Motor neuron (in vitro differentiated cells): ENCODE measurements around the gene B3GAT1. TPM values are rescaled to one million over a fixed set of nuclear protein-coding genes. Genes with fewer than 3 reads are reported as not detected.

Experiments
- ATAC-seq, 8 experiments: fragments of 200-7000 bp; cut with Tn5 transposase; replicated peaks in 6 of 8; 2 replicates each; pipeline ENCODE4 v1.8.0; 2021; ENCODE audit warnings: mild to moderate bottlenecking in 8 of 8, moderate library complexity in 8 of 8
- H3K27ac ChIP-seq, 2 donors: fragments of 250-450 bp; sonication (Bioruptor Pico); 2 replicates each; pipeline ENCODE4 v1.9.0; 2021; ENCODE audit warnings: antibody characterized with exemption in 2 of 2, mild to moderate bottlenecking in 2 of 2, moderate library complexity in 1 of 2
- H3K4me1 ChIP-seq, 2 donors: fragments of 250-450 bp; sonication (Bioruptor Pico); replicated peaks in 1 of 2; 2 replicates each; pipeline ENCODE4 v1.6.1; 2021; ENCODE audit warnings: antibody characterized with exemption in 2 of 2, mild to moderate bottlenecking in 2 of 2, moderate library complexity in 1 of 2
- H3K4me3 ChIP-seq, 5 donors: fragments of 250-450 bp; sonication (Bioruptor Pico); 2 replicates each; pipeline ENCODE4 v1.9.0; 2021; ENCODE audit warnings: antibody characterized with exemption in 5 of 5, mild to moderate bottlenecking in 5 of 5, moderate library complexity in 4 of 5
- WGBS, 10 experiments: fragments of 450-650 bp; shearing (Covaris generic); methylation state at CpG; one replicate each; pipeline ENCODE4 v1.0.0; 2022; 5-methylcytosine and 5-hydroxymethylcytosine counted together
- in situ Hi-C, 9 experiments: fragments of 400-800 bp; cut with MboI; loops; one replicate each; pipeline ENCODE4 v1.15.0; 2021; ENCODE audit warnings: low sequenced_read_pairs in 9 of 9, low pct_unique_long_range_greater_than_20kb in 2 of 9; ENCODE audit not compliant: unreplicated experiment in 9 of 9
- total RNA-seq, 8 experiments: library from RNA; unstranded; fragments of 300-600 nt; gene quantifications; 2 replicates each; pipeline versions ENCODE4 v1.2.3 to v1.2.4, GENCODE V29; 2022

The B3GAT1 gene
- total RNA-seq, 8 experiments from 2014 or later: 0.18 to 23.9 (median 17.6) TPM

DNA sequence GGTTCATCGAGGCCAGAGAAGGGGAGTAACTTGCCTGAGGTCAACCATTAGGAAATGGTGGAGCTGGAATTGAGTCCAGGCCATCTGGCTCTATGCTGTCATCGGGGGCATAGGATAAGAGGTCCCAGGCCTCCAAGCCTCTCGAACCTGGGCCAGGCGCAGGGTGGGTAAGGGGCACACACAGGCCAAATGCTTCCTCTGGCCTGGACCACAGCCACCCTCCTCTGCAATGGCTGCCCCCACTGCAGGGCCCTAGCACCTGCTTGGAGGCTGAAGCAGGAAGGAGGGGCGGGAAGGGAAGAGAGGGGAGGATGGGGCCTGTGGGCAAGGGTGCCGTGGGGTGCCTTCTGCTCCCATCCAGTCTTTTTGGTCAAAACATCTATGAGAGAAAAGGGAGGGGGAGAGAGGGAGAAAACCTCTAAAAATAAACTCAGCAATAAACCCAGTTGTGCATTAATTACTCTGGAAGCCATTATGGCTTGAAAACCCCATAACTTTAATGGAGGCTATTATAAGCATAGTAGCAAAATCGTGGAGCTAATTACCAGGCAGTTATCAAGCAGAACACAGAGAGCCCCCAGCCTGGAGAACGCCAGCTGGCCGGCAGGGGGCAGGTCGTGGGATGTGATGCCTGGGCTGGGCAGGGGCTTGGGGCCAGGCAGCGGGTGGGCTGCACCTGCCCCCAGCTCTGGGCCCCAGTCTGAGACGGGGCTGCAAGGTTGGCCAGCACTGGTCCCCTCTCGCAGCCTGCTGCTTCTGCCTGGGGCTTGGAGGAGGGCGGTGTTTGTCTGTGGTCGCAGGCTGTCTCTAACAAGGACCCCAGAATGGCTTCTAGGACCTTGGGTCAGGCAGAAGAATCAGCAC lies 21.1 kb downstream of the B3GAT1 start:
- in situ Hi-C loops: no loop called here
- H3K27ac ChIP-seq: no peak overlapping the region
- 0 to 90% (median 32%) methylated on average over 1 to 4 of the region's 15 CpGs; no CpG with 5 or more reads in 4 of the 10 experiments for WGBS, 10 experiments

DNA sequence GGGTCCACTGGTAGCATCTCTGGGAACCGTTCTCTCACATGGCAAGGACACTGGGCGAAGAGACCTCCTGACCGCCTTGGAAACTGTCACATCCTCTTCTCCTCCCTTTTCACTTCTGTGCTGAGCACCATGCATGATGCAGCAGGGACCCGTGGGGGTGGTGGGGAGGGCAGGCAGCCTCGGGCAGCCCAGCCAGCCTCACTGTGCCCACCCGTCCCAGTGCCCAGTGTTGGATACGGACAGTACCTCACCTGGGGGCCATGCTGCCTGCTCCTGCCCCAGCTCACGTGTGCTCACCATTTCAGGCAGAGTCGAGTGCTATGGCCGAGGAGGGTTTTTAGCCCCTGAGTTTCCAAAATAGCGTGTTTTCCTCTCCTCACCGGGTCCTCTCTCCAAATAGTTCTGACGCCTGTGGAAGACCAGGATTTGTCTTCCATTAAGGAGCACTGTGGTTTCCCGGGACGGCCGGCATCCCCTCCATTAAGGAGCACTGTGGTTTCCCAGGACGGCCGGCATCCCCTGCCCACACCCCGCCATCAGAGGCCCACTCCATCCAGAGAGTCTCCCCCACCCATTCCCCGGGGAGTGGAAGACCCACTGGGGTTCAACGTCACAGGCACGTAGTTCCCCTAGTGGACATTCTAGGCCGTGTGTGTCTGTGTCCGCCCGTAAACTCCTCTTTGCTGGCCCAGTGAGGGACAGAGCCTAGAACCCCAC lies 22.4 kb downstream of the B3GAT1 start:
- in situ Hi-C loops: no loop called here
- Histone ChIP-seq H3K4me3 (no peak overlapping the region), H3K4me1 (peaks cover 12 to 15% of the 10 kb centered on the region in 2 donors), H3K27ac (no peak overlapping the region)
- ATAC-seq: no peak
- 49 to 96% (median 60%) methylated on average over 1 to 9 of the region's 25 CpGs; no CpG with 5 or more reads in 7 of the 10 experiments for WGBS, 10 experiments

More for the DNA sequence above, 21.1 kb downstream of the B3GAT1 start:
- Histone ChIP-seq H3K4me3 (no peak overlapping the region), H3K4me1 (peaks cover 12 to 15% of the 10 kb centered on the region in 2 donors)
- peak in 2 of 8 experiments; percentile 13 to 15 for ATAC-seq

DNA sequence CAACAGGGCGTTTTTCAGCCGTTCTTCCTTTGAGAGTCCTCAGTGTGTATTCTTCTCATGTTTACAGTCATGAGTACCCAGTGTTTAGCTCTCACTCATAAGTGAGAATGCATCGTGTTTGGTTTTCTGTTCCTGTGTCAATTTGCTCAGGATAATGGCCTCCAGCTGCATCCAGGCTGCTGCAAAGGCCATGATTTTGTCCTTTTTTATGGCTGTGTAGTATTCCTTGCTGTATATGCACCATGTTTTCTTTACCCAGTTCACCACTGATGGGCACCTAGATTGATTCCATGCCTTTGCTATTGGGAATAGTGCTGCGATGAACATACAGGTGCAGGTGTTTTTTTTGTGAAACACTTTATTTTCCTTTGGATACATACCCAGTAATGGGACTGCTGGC lies 23.5 kb downstream of the B3GAT1 start:
- in situ Hi-C loops: no loop called here
- Histone ChIP-seq H3K4me3 (no peak overlapping the region), H3K27ac (no peak overlapping the region), H3K4me1 (peaks cover 2 to 10% of the 10 kb centered on the region in 2 donors)
- 6 to 100% (median 62%) methylated on average over 1 to 4 of the region's 4 CpGs; no CpG with 5 or more reads in 2 of the 10 experiments for WGBS, 10 experiments
- ATAC-seq: no peak

DNA sequence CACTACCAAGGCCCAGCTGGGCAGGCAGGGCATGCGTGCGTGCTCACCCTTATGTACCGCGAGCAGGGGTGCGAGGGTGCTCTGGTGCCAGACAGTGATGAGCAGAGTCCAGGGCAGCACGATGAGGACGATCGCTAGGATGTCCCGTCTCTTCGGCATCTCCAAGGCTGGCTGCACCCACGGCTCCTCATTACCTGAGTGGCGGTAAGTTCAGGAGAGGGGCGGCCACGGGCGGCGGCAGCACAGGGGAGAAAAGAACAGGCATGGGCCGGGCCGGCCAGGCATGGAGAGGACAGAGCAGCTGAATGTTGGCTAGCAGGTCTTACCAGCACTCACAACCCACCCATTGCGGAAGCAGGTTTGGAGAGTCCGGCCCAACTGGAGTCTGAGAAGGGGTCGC lies 24.5 kb downstream of the B3GAT1 start:
- ATAC-seq: no peak
- 80 to 100% (median 97%) methylated on average over 1 to 14 of the region's 21 CpGs; no CpG with 5 or more reads in 7 of the 10 experiments for WGBS, 10 experiments
- no peak overlapping the region for H3K27ac ChIP-seq

DNA sequence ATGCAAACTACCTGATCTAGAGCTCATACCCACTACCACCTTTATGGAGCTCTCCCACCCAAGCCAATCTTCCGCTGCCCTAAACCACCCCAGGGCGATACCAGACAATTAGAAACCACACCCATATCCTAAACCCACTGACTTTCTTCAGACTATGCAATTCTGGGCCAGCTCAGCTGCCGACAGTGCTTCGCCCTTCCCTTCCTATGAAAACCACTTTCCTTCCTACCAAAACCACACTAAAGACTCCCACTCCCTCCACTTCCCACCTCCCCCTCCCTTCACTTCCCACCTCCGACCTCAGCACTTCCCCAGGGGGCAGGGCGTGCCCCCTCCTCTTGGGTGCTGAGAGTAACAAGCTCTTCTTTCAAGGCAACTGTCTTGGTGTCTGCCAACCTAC lies 25.1 kb downstream of the B3GAT1 start:
- Histone ChIP-seq H3K4me1 (peaks cover 0 to 7% of the 10 kb centered on the region in 2 donors), H3K4me3 (no peak overlapping the region), H3K27ac (no peak overlapping the region)
- peak in 1 of 8 experiments; percentile 37 for ATAC-seq
- WGBS, 10 experiments: 11 to 100% (median 70%) methylated on average over 2 to 4 of the region's 6 CpGs; no CpG with 5 or more reads in 6 of the 10 experiments
- in situ Hi-C loops: no loop called here

More for the DNA sequence above, 24.5 kb downstream of the B3GAT1 start:
- in situ Hi-C loops: no loop called here
- Histone ChIP-seq H3K4me3 (no peak overlapping the region), H3K4me1 (peaks cover 0 to 7% of the 10 kb centered on the region in 2 donors)

DNA sequence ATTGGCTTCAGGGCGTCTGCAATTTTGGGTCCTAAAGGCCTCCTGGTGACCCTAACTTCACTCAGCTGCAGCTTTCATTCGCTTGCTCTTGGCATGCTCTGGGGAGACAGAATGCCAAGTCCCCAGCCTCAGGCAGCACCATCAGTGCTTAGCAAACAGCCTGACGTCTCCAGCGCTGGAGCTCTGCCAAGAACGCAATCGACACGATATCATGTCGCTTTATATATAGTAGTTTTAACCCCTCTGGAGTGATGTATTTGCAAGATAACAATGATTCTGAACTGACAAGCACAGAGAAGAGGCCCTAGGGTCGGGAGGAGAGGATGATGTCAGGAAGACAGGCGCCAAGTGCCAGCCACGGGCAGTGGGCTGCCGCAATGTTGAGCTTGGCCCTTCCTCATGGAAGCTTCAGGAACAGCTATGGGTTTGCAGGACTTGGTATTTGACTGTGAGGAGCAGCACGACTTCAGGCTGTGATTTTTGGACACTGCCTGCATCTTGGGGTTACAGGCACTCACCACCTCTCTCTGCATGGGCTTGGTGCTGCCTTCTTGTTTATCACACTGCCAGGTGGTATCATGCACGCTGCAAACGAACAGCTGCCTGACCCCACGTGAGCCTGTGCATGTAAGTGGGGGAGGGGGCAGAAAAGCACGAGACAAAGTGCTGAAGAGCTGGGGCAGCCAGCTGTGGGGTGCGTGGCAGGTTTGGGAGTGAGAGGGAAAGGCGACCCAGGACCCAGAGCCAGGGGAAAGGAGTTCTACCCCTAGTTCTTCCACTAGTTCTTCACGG lies 26.1 kb downstream of the B3GAT1 start:
- in situ Hi-C loops: no loop called here
- ATAC-seq: peak in 3 of 8 experiments; percentile 12 to 60 (median 49)
- H3K4me3 ChIP-seq: no peak overlapping the region
- 10 to 92% (median 54%) methylated on average over 4 to 11 of the region's 20 CpGs; no CpG with 5 or more reads in 1 of the 10 experiments for WGBS, 10 experiments
- H3K4me1 ChIP-seq: peaks cover 0 to 2% of the 10 kb centered on the region in 2 donors
- H3K27ac ChIP-seq: no peak overlapping the region

DNA sequence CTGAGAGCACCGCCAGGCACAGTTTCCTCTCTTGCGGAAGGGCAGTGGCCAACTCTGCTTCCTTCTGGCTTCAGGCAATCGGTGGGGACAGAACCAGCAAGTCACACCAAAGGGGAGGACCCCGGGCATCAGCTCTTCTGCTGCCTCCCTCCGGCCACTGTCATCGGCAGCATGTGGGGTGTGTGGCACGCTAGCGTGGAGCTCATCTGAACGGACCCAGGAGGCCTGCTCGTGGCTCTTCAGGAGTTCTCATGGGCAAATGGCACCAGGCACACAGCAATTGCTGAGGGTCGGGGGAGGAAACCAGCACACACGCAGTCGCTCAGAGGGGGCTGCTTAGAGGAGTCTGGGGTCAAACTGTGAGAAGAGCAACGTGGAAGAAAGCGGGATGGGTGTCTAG lies 26.9 kb downstream of the B3GAT1 start:
- in situ Hi-C loops: no loop called here
- 47 to 100% (median 92%) methylated on average over 1 to 7 of the region's 15 CpGs; no CpG with 5 or more reads in 3 of the 10 experiments for WGBS, 10 experiments
- ATAC-seq: no peak
- Histone ChIP-seq H3K4me1 (no peaks in the 10 kb centered on the region), H3K27ac (no peak overlapping the region), H3K4me3 (no peak overlapping the region)

DNA sequence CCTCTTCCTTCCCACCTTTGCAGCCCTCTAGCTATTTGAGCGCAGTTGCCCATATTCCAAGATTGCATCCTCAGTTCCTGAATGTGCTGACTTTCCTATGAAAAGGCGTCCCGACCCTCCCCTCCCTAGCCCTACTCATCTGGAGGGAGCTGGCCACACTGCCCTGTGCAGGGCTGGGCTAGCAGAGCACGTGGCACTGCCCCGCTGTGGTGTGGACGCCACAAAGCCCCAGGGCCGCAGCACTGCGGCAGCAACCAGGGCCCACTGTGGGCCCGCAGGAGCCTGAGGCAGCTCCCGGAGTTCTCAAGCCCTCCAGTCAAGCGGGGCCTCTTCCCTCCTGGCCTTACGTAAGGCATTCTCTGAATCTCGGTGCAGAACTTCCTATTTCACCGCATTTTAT lies 27.6 kb downstream of the B3GAT1 start:
- H3K4me1 ChIP-seq: no peaks in the 10 kb centered on the region
- WGBS, 10 experiments: 73 to 91% (median 83%) methylated on average over 2 to 4 of the region's 14 CpGs; no CpG with 5 or more reads in 5 of the 10 experiments
- no peak overlapping the region for H3K4me3 ChIP-seq
- ATAC-seq: no peak
- no peak overlapping the region for H3K27ac ChIP-seq
- in situ Hi-C loops: no loop called here

DNA sequence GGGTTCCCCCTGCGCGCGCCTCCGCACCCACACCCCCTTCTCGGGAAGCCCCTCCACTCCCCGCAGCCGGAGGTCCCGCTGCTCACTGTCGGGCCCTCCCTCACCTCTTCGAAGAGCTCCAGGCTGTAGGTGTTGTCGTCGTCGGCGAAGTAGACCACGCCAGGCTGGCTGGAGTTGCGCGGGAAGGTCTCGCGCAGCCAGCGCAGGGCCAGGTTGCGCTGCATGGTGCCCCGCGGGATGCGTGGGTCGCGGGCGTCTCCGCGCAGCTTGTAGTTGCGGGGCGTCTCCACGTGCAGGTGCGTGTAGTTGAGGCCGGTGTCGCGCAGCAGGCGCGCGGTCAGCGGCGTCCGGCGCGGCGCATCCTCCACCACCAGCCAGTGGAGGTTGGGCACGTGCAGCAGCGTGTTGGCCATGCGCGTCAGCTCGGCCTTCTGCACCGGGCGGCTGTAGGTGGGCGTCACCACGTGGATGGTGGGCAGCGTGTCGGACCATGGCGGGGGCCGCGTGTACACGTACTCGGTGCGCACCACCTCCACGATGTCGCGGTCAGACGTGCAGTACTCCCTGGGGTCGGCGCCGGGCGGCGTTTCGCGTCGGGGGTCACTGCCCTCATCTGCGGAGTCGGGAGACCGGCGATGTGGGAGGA lies 28.3 kb downstream of the B3GAT1 start:
- Histone ChIP-seq H3K4me1 (no peaks in the 10 kb centered on the region), H3K27ac (no peak overlapping the region), H3K4me3 (no peak overlapping the region)
- in situ Hi-C loops: no loop called here
- 94 to 96% methylated on average over 10 to 15 of the region's 78 CpGs; no CpG with 5 or more reads in 8 of the 10 experiments for WGBS, 10 experiments
- ATAC-seq: no peak

DNA sequence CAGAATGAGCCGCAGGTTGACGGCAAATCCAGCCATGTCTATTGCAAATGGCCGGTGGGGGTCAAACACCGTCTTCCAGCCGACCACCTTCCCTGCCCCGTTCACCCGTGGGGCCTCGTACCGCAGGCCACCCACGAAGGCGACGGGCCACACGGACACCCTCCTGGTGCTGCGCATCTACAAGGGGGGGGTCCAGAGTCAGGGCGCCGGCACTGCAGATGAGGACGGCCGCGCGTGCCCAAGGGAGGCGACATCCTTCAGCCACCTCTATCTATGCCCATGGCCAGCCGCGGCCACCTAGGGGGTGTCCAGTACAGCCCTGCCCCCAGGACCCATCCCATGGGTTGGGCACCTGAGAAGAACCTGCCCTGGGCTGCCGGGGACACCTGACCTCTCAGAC lies 29.2 kb downstream of the B3GAT1 start:
- in situ Hi-C loops: no loop called here
- no peaks in the 10 kb centered on the region for H3K4me1 ChIP-seq
- no peak overlapping the region for H3K27ac ChIP-seq
- H3K4me3 ChIP-seq: no peak overlapping the region
- WGBS, 10 experiments: 80 to 100% (median 97%) methylated on average over 1 to 9 of the region's 24 CpGs; no CpG with 5 or more reads in 4 of the 10 experiments
- ATAC-seq: no peak

DNA sequence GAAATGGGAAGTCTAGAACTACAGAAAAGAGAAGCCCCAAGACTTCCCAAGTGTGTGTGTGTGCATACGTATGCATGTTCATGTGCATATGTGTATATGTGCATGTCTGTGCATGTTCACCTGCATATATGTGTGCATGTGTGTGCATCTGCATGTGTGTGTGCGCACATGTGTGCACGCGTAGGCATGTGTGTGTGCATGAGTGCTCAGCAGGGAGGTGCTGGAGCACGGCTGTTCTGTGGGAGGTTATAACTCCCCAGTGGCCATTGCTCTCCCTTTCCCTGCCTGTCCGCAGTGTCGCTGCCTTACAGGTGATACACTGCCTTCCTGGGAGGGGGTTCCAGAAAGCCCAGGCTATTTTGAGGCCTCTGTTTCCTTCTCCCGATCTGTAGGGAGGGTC lies 29.8 kb downstream of the B3GAT1 start:
- ATAC-seq: peak in 1 of 8 experiments; percentile 43
- WGBS, 10 experiments: 30 to 100% (median 95%) methylated on average over 1 to 4 of the region's 8 CpGs; no CpG with 5 or more reads in 3 of the 10 experiments
- Histone ChIP-seq H3K4me3 (no peak overlapping the region), H3K27ac (no peak overlapping the region), H3K4me1 (no peaks in the 10 kb centered on the region)
- in situ Hi-C loops: no loop called here

DNA sequence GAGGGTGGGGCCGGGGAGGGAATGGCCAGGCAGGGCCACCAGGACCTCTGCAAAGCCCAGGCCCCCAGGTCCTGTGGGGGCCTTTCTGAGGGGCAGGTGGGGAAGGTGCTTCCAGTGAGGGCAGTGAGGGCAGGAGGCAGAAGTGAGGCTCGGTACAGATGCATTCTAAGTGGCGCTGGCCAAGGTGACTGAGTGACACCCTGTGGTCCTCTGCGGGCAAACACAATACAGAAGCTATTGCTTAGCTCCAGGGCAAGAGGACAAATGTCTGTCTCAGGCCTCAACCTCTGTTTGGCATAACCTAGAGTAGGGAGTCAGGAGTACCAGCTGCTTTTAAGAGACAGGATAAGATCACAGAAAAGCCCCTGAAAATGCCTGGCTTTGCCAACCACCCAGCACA lies 31.3 kb downstream of the B3GAT1 start:
- no peak for ATAC-seq
- in situ Hi-C loops: no loop called here
- WGBS, 10 experiments: 90 to 100% methylated on average over 2 of the region's 4 CpGs; no CpG with 5 or more reads in 8 of the 10 experiments
- no peak overlapping the region for H3K4me3 ChIP-seq
- H3K4me1 ChIP-seq: no peaks in the 10 kb centered on the region
- H3K27ac ChIP-seq: no peak overlapping the region
